Stomach (tissue), 9 donors: ENCODE results near the gene CDC27. TPM values are rescaled to one million over a fixed set of nuclear protein-coding genes. Genes with fewer than 3 reads are reported as not detected.
A peak's percentile ranks its signal among the peaks of the same experiment; 100 is the strongest.

Source experiments
- DNase-seq, 2 donors: peaks; one replicate each; pipeline versions ENCODE4 v3.0.0 to v3.0.0-alpha.2; 2013 to 2019
- H3K27ac ChIP-seq, 5 donors: fragments of 200-600 bp in 4 of 5; sonication (generic) in 4 of 5; one replicate each; pipeline ENCODE4 v1.5.1; 2013 to 2019; ENCODE audit warnings: mild to moderate bottlenecking in 1 of 5, moderate library complexity in 1 of 5
- H3K27me3 ChIP-seq, 3 donors: fragments of 200-600 bp; sonication (generic); one replicate each; pipeline ENCODE4 v1.5.1; 2017 to 2019; ENCODE audit warnings: mixed run types in 1 of 3
- H3K36me3 ChIP-seq, 4 donors: fragments of 200-600 bp; sonication (generic); 1 replicate in 3 of 4; 2 replicates in 1 of 4; pipeline ENCODE4 v1.5.1; 2016 to 2019
- H3K4me1 ChIP-seq, 4 donors: fragments of 200-600 bp; sonication (generic); one replicate each; pipeline ENCODE4 v1.5.1; 2016 to 2019
- H3K4me3 ChIP-seq, 4 donors: fragments of 200-600 bp; sonication (generic) in 3 of 4; one replicate each; pipeline ENCODE4 v1.5.1; 2016 to 2019; ENCODE audit warnings: mild to moderate bottlenecking in 1 of 4
- H3K9me3 ChIP-seq, 4 donors: fragments of 200-600 bp; sonication (generic); one replicate each; pipeline ENCODE4 v1.5.1; 2016 to 2019
- EP300 ChIP-seq: sonication (generic); formaldehyde crosslinking; IDR thresholded peaks from one replicate; pipeline ENCODE4 v1.6.1; 2017; ENCODE audit warnings: antibody characterized with exemption
- POLR2A ChIP-seq, 4 donors: fragments of 450-650 bp; IDR thresholded peaks; one replicate each; pipeline ENCODE4 v1.6.1; 2016; ENCODE audit warnings: antibody characterized with exemption in 4 of 4, control low read depth in 2 of 4, mild to moderate bottlenecking in 1 of 4, moderate library complexity in 1 of 4
- POLR2AphosphoS5 ChIP-seq, 3 donors: sonication (generic); formaldehyde crosslinking; IDR thresholded peaks; one replicate each; pipeline ENCODE4 v1.6.1; 2016; ENCODE audit warnings: antibody characterized with exemption in 3 of 3
- WGBS, 5 donors: extraction: QIAGEN DNeasy Blood & Tissue Kit in 3 of 5; methylation state at CpG; one replicate each; pipeline versions ENCODE4 v1.1.5 to v1.1.7; 2013 to 2018; 5-methylcytosine and 5-hydroxymethylcytosine counted together
- intact Hi-C: fragments of 100-400 bp; cut with DNase I; formaldehyde crosslinking; loops from one replicate; pipeline ENCODE4 v1.15.1; 2023; ENCODE audit warnings: low total_unique reads
- polyA plus RNA-seq, 3 donors: library from polyadenylated mRNA; stranded (reverse); fragments of 200-250 nt; gene quantifications; one replicate each; pipeline ENCODE4 v1.2.3, GENCODE V29; 2013
- total RNA-seq, 5 donors: library from RNA; depleted of rRNA; stranded (reverse); fragments of >200 nt; gene quantifications; one replicate each; pipeline versions ENCODE4 v1.1.0 to v1.2.3, GENCODE V29; 2014 to 2016
- TF ChIP-seq, protein P1 (sequence below), 7 experiments: fragments of 450-650 bp in 4 of 7; fragments of 200-600 bp in 3 of 7; sonication (generic) in 3 of 7; IDR thresholded peaks; one replicate each; pipeline ENCODE4 v1.5.1; 2016 to 2019; ENCODE audit warnings: antibody characterized with exemption in 7 of 7, control low read depth in 2 of 7, mild to moderate bottlenecking in 1 of 7
- donor health status: healthy with polysubstance abuse.
- donor health status: Bipolar disorder and iron deficiency.
- donor health status: healthy.

CDC27 gene
- total and polyA plus RNA-seq, 8 donors: 3.2 to 104 (median 17.1) TPM

DNA sequence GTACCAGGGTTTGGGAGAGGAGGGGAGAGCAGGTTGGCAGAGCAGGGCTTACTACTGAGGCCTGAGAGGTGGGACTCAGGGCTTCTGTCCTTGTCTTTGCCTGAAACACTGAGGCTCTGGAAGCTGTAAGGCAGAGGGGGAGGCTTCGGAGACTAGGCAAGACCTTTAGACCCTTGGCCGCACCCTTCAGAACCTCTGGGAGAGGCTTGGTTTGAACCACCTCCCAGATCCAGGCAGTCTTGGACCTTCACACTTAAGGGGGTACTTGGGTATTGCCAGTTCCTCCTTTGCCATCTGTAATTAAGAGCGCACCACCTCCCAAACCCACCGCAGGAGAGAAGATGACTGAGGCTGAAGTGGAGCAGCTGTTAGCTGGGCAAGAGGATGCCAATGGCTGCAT lies 33.0 kb upstream of the CDC27 start:
- Histone ChIP-seq H3K27ac (no peak overlapping the region), H3K4me3 (no peak overlapping the region), H3K9me3 (no peaks in the 10 kb centered on the region), H3K36me3 (no peaks in the 10 kb centered on the region), H3K4me1 (peaks cover 35 to 66% (median 48%) of the 10 kb centered on the region in 4 donors), H3K27me3 (no peaks in the 10 kb centered on the region)
- intact Hi-C loops: no loop called here
- 85 to 98% (median 93%) methylated on average over 4 of the region's 4 CpGs for WGBS, 5 donors
- DNase-seq: no peak
- TF ChIP-seq POLR2AphosphoS5 (IDR thresholded peaks at IDR 0.05) (no peak), EP300 (no peak), POLR2A (IDR thresholded peaks at IDR 0.05) (no peak)
- TF ChIP-seq, protein P1, sequence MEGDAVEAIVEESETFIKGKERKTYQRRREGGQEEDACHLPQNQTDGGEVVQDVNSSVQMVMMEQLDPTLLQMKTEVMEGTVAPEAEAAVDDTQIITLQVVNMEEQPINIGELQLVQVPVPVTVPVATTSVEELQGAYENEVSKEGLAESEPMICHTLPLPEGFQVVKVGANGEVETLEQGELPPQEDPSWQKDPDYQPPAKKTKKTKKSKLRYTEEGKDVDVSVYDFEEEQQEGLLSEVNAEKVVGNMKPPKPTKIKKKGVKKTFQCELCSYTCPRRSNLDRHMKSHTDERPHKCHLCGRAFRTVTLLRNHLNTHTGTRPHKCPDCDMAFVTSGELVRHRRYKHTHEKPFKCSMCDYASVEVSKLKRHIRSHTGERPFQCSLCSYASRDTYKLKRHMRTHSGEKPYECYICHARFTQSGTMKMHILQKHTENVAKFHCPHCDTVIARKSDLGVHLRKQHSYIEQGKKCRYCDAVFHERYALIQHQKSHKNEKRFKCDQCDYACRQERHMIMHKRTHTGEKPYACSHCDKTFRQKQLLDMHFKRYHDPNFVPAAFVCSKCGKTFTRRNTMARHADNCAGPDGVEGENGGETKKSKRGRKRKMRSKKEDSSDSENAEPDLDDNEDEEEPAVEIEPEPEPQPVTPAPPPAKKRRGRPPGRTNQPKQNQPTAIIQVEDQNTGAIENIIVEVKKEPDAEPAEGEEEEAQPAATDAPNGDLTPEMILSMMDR (IDR thresholded peaks at IDR 0.05): no peak

DNA sequence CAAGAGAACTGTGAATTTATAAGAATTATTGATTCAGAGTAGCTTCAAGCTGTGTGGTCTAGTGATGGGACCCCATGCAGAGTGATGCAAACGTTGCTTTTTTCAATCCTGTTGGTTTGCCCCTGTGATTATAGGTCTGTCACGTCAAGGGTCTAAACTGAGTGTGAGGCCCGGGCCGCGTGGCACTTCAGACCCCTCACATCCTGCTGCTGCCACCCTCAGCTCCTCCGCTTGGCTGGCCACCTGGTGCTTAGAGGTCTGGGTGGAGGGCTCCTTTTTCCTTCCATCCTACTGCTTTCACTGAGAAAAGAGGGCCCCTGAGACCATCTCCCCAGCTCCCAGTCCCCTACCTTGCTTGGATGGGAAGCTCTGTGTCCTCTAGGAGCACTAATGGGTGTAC lies 32.1 kb upstream of the CDC27 start:
- Histone ChIP-seq H3K27ac (no peak overlapping the region), H3K36me3 (no peaks in the 10 kb centered on the region), H3K4me1 (peaks cover 32 to 59% (median 44%) of the 10 kb centered on the region in 4 donors), H3K27me3 (no peaks in the 10 kb centered on the region), H3K4me3 (no peak overlapping the region), H3K9me3 (no peaks in the 10 kb centered on the region)
- no peak for DNase-seq
- TF ChIP-seq EP300 (no peak), POLR2AphosphoS5 (IDR thresholded peaks at IDR 0.05) (no peak), POLR2A (IDR thresholded peaks at IDR 0.05) (no peak)
- TF ChIP-seq, protein P1 (IDR thresholded peaks at IDR 0.05): no peak
- WGBS, 5 donors: 83 to 92% (median 88%) methylated on average over 6 of the region's 6 CpGs
- intact Hi-C loops: no loop called here

DNA sequence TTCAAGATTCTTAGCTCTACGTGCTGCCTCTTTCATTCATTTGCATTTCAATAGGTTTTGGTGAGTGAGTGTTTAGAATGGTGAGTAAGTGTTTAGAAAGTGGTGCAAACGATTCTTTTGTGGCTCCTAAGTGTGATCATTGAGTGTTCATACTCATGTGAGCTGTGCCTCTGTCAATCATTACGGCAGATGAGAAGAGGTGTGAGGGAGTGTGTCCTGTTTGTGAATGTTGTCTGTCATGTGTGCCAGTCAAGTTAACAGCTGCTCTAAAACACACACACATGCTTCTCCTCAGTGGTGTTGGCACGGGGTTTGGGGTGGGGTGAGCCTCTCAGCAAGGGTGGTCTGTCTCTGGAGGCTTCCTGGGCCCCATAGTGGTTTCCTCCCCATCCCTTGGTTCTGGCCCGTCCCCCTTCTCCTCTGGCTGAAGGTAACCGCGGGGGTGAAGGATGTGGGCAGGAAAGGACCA lies 31.5 kb upstream of the CDC27 start:
- H3K27ac ChIP-seq: peak overlapping the region in 1 of 5 donors; percentile 30
- WGBS, 5 donors: 54 to 73% (median 65%) methylated on average over 7 of the region's 7 CpGs
- H3K36me3 ChIP-seq: no peaks in the 10 kb centered on the region
- H3K4me3 ChIP-seq: no peak overlapping the region
- no peaks in the 10 kb centered on the region for H3K9me3 ChIP-seq
- TF ChIP-seq, protein P1 (IDR thresholded peaks at IDR 0.05): no peak
- no peak for TF ChIP-seq POLR2A (IDR thresholded peaks at IDR 0.05)
- TF ChIP-seq EP300: no peak
- no peak for TF ChIP-seq POLR2AphosphoS5 (IDR thresholded peaks at IDR 0.05)
- H3K27me3 ChIP-seq: no peaks in the 10 kb centered on the region
- H3K4me1 ChIP-seq: peaks cover 26 to 53% (median 39%) of the 10 kb centered on the region in 4 donors
- intact Hi-C loops: no loop called here
- peak in 1 of 2 donors; percentile 36 for DNase-seq

DNA sequence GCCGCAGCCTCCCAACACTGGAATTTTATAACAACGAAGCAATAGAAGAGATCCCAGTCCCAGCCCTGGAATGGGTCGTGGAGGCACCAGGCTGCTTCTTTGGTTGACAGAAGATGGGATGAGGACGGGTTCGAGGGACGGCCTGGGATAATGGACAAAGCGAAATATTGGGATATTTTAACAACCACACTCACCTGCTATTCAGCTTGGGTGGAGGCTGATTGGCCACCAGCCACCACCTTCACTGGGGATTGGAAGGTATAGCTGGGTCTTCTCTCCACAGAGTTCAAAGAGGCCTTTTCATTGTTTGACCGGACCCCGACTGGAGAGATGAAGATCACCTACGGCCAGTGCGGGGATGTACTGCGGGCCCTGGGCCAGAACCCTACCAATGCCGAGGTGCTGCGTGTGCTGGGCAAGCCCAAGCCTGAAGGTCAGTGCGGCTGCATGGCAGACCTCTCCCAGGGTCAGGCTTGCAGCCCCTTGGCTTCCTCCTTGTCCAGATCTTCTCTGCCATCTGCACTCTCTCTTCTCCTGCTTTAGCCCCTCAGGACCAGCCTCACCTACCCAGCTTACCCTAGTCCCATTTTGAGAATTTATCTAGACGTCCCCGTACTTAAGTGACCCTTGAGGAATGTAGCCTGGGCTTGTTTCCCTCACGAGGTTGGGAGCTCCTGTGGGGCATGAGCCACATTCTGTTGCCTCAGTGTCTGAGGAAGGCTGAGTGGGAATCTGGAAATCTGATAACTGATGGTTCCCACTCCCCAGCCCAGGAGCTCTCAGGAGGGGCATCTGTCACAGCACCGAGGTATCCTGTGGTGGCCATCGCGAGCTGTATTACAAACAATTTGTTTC lies 30.8 kb upstream of the CDC27 start:
- Histone ChIP-seq H3K36me3 (no peaks in the 10 kb centered on the region), H3K4me3 (no peak overlapping the region), H3K9me3 (no peaks in the 10 kb centered on the region), H3K27me3 (no peaks in the 10 kb centered on the region), H3K27ac (peak overlapping the region in 1 of 5 donors; percentile 30), H3K4me1 (peaks cover 19 to 46% (median 34%) of the 10 kb centered on the region in 4 donors)
- no peak for DNase-seq
- intact Hi-C loops: no loop called here
- WGBS, 5 donors: 83 to 89% (median 88%) methylated on average over 19 to 21 of the region's 21 CpGs
- TF ChIP-seq EP300 (no peak), POLR2A (IDR thresholded peaks at IDR 0.05) (no peak), POLR2AphosphoS5 (IDR thresholded peaks at IDR 0.05) (no peak)
- TF ChIP-seq, protein P1 (IDR thresholded peaks at IDR 0.05): no peak
